A673 (cell line): ENCODE measurements around the gene NID1. TPM values are rescaled to one million over a fixed set of nuclear protein-coding genes. Genes with fewer than 3 reads are reported as not detected.
"Not testable (repeated sequence)": the region's sequence is repeated elsewhere in the genome, so short reads cannot be mapped to it uniquely, and the experiment has no call there.

Source experiments
- BruUV-seq: library from RNA; stranded (reverse); fragments of 400-500 nt; replicated peaks from 2 replicates; lab custom pipeline; 2021; lab: Mats Ljungman, UMichigan
- CTCF ChIA-PET: fragments of 300-600 bp; sonication (Branson Sonifier 250); formaldehyde crosslinking; loops from one replicate; lab custom pipeline; 2022; ENCODE audit warnings: antibody characterized with exemption; lab: Charles Lee
- POLR2A ChIA-PET: fragments of 300-600 bp; sonication (Branson Sonifier 250); formaldehyde crosslinking; loops from one replicate; lab custom pipeline; 2022; ENCODE audit warnings: antibody characterized with exemption; ENCODE audit not compliant: low non-redundant PET; lab: Charles Lee
- DNase-seq: peaks from one replicate; pipeline ENCODE4 v3.0.0-alpha.2; 2015; ENCODE audit warnings: low spot score
- H3K27ac ChIP-seq: fragments of 200-600 bp; sonication (generic); 2 replicates; pipeline ENCODE4 v1.5.1; 2016; ENCODE audit warnings: mixed run types, low read depth, mild to moderate bottlenecking, mixed read lengths, antibody characterized with exemption, low read length; ENCODE audit not compliant: poor library complexity, severe bottlenecking
- H3K27me3 ChIP-seq: fragments of 200-600 bp; sonication (generic); replicated peaks from 2 replicates; pipeline ENCODE4 v1.6.1; 2017; ENCODE audit warnings: mixed run types, low read depth, mild to moderate bottlenecking, mixed read lengths, antibody characterized with exemption, low read length; ENCODE audit not compliant: insufficient read depth, poor library complexity
- H3K36me3 ChIP-seq: fragments of 200-600 bp; sonication (generic); 2 replicates; pipeline ENCODE4 v1.6.1; 2016; ENCODE audit warnings: mixed run types, mild to moderate bottlenecking, mixed read lengths, antibody characterized with exemption, low read length; ENCODE audit not compliant: insufficient read depth, poor library complexity, severe bottlenecking
- H3K4me1 ChIP-seq: fragments of 200-600 bp; sonication (generic); 2 replicates; pipeline ENCODE4 v1.6.1; 2017; ENCODE audit warnings: mixed run types, mild to moderate bottlenecking, mixed read lengths, antibody characterized with exemption, low read length; ENCODE audit not compliant: insufficient read depth, poor library complexity, severe bottlenecking
- H3K4me3 ChIP-seq: fragments of 200-600 bp; sonication (generic); 2 replicates; pipeline ENCODE4 v1.5.1; 2016; ENCODE audit warnings: low read depth, mixed run types, mild to moderate bottlenecking, mixed read lengths, low read length; ENCODE audit not compliant: poor library complexity, severe bottlenecking
- H3K9me3 ChIP-seq: fragments of 200-600 bp; sonication (generic); 2 replicates; pipeline ENCODE4 v1.6.1; 2016; ENCODE audit warnings: mixed run types, low read depth, mild to moderate bottlenecking, mixed read lengths, antibody characterized with exemption, low read length; ENCODE audit not compliant: poor library complexity, severe bottlenecking
- CTCF ChIP-seq: fragments of 300-800, 200-600 bp; sonication (generic); conservative IDR thresholded peaks from 2 replicates; pipeline ENCODE4 v1.5.1; 2017; ENCODE audit warnings: low read depth, mild to moderate bottlenecking, antibody characterized with exemption, low read length, moderate library complexity, mixed read lengths
- EZH2 ChIP-seq: fragments of 200-600 bp; sonication (generic); IDR thresholded peaks from 2 replicates; pipeline ENCODE4 v1.6.1; 2017; ENCODE audit warnings: borderline replicate concordance, low read depth, mild to moderate bottlenecking, mixed read lengths, antibody characterized with exemption, low read length; ENCODE audit not compliant: poor library complexity, severe bottlenecking
- intact Hi-C: fragments of 100-400 bp; cut with micrococcal nuclease; formaldehyde crosslinking; loops from one replicate; pipeline ENCODE4 v1.10.0; 2022; ENCODE audit not compliant: unreplicated experiment
- total RNA-seq: library from RNA; stranded (reverse); gene quantifications from 2 replicates; pipeline ENCODE4 v1.2.3, GENCODE V29; 2021

Gene NID1
- total RNA-seq, 1 experiment from 2014 or later, result 0.64 TPM

- no peaks in the 10 kb centered on the region for H3K9me3 ChIP-seq
- POLR2A ChIA-PET, result no interaction called here
- intact Hi-C loops, result no loop called here
- CTCF ChIA-PET, result no interaction called here
- H3K27ac ChIP-seq, result no peak overlapping the region
- peaks cover 5% of the 10 kb centered on the region for H3K4me1 ChIP-seq
- no peak overlapping the region for H3K4me3 ChIP-seq
- no TSS peak for BruUV-seq
- TF ChIP-seq CTCF (no peak), EZH2 (no peak)
- H3K36me3 ChIP-seq, result no peaks in the 10 kb centered on the region
- DNase-seq, result no peak
- no peaks in the 10 kb centered on the region for H3K27me3 ChIP-seq
Measured at GRCh38 chr1:235928197-235928596, 136.7 kb downstream of the NID1 start.

- CTCF ChIA-PET, H3K27me3 ChIP-seq, H3K4me3 ChIP-seq, H3K4me1 ChIP-seq, POLR2A ChIA-PET, intact Hi-C loops, H3K27ac ChIP-seq, BruUV-seq, H3K9me3 ChIP-seq, H3K36me3 ChIP-seq, DNase-seq: not testable (repeated sequence)
Measured at GRCh38 chr1:235927551-235927950, 137.3 kb downstream of the NID1 start.

Other genes with a start within 250 kb of the NID1 start
- 1.7 and 1.9 TPM in 2 replicates for gene LYST, start 198.2 kb downstream of the NID1 start, total RNA-seq
- gene GPR137B, start 77.4 kb upstream of the NID1 start, total RNA-seq, result 6.4 and 7.1 TPM in 2 replicates
- 3.4 and 4.1 TPM in 2 replicates for gene ERO1B, start 216.9 kb upstream of the NID1 start, total RNA-seq